Neural progenitor cell (in vitro differentiated cells): ENCODE measurements around the gene SCGB3A1. TPM values are rescaled to one million over a fixed set of nuclear protein-coding genes. Genes with fewer than 3 reads are reported as not detected.

Experiments used
- DNase-seq: peaks from one replicate; pipeline ENCODE4 v3.0.0-alpha.2; 2016; ENCODE audit warnings: low spot score
- H2AFZ ChIP-seq: fragments of 200-600 bp; sonication (generic); replicated peaks from 2 replicates; pipeline ENCODE4 v1.6.1; 2016; ENCODE audit warnings: antibody characterized with exemption
- H3F3A ChIP-seq: fragments of 200-600 bp; sonication (generic); 2 replicates; pipeline ENCODE4 v1.6.1; 2016; ENCODE audit warnings: antibody characterized with exemption, low read depth
- H3K27ac ChIP-seq: fragments of 200-600 bp; sonication (generic); 2 replicates; pipeline ENCODE4 v1.5.1; 2016; ENCODE audit warnings: mild to moderate bottlenecking
- H3K27me3 ChIP-seq: fragments of 200-600 bp; sonication (generic); 2 replicates; pipeline ENCODE4 v1.6.1; 2016; ENCODE audit warnings: mild to moderate bottlenecking, moderate library complexity
- H3K36me3 ChIP-seq: fragments of 200-600 bp; sonication (generic); 2 replicates; pipeline ENCODE4 v1.5.1; 2016
- H3K4me1 ChIP-seq: fragments of 200-600 bp; sonication (generic); 2 replicates; pipeline ENCODE4 v1.6.1; 2016; ENCODE audit warnings: mixed run types
- H3K4me2 ChIP-seq: fragments of 200-600 bp; sonication (generic); 2 replicates; pipeline ENCODE4 v1.6.1; 2016
- H3K4me3 ChIP-seq: fragments of 200-600 bp; sonication (generic); 2 replicates; pipeline ENCODE4 v1.5.1; 2016
- H3K79me2 ChIP-seq: fragments of 200-600 bp; sonication (generic); 2 replicates; pipeline ENCODE4 v1.6.1; 2016; ENCODE audit warnings: low read depth
- H3K9ac ChIP-seq: fragments of 200-600 bp; sonication (generic); 2 replicates; pipeline ENCODE4 v1.6.1; 2016
- H3K9me3 ChIP-seq: fragments of 200-600 bp; sonication (generic); 2 replicates; pipeline ENCODE4 v1.5.1; 2016; ENCODE audit warnings: low read depth
- H4K20me1 ChIP-seq: fragments of 200-600 bp; sonication (generic); 2 replicates; pipeline ENCODE4 v1.6.1; 2016; ENCODE audit warnings: low read depth
- H3K27ac Mint-ChIP-seq: 3 replicates; pipeline ENCODE4 v1.8.0; 2021; ENCODE audit warnings: mixed read lengths
- H3K27me3 Mint-ChIP-seq: 2 replicates; pipeline ENCODE4 v1.8.0; 2022; ENCODE audit warnings: low read depth, mild to moderate bottlenecking, inconsistent platforms, moderate library complexity, mixed read lengths; ENCODE audit not compliant: insufficient read depth
- H3K36me3 Mint-ChIP-seq: 3 replicates; pipeline ENCODE4 v1.8.0; 2021; ENCODE audit warnings: mixed read lengths
- H3K4me1 Mint-ChIP-seq: 3 replicates; pipeline ENCODE4 v1.8.0; 2021; ENCODE audit warnings: mixed read lengths
- H3K4me3 Mint-ChIP-seq: 3 replicates; pipeline ENCODE4 v1.8.0; 2021; ENCODE audit warnings: mild to moderate bottlenecking, moderate library complexity, mixed read lengths
- H3K9me3 Mint-ChIP-seq: 3 replicates; pipeline ENCODE4 v1.8.0; 2020; ENCODE audit warnings: mixed read lengths
- CTCF ChIP-seq: fragments of 200-600 bp; sonication (generic); IDR thresholded peaks from 2 replicates; pipeline ENCODE4 v1.5.1; 2017; ENCODE audit warnings: antibody characterized with exemption, mild to moderate bottlenecking
- EZH2 ChIP-seq: fragments of 200-600 bp; sonication (generic); IDR thresholded peaks from 2 replicates; pipeline ENCODE4 v1.6.1; 2017; ENCODE audit warnings: antibody characterized with exemption, mild to moderate bottlenecking, moderate library complexity
- EZH2phosphoT487 ChIP-seq: fragments of 200-600 bp; sonication (generic); IDR thresholded peaks from 2 replicates; pipeline ENCODE4 v1.6.1; 2017; ENCODE audit warnings: antibody characterized with exemption
- total RNA-seq: library from RNA; depleted of rRNA; stranded (reverse); fragments of >200 nt; gene quantifications from 2 replicates; pipeline ENCODE4 v1.2.3, GENCODE V29; 2015; ENCODE audit warnings: low replicate concordance

The SCGB3A1 gene
- total RNA-seq, 1 donor from 2014 or later, result not detected

GRCh38 chr5:180631549-180632383 lies 40.5 kb upstream of the SCGB3A1 start:
- H2AFZ ChIP-seq, result no peak overlapping the region
- H3K9me3 ChIP-seq, result no peaks in the 10 kb centered on the region
- H3F3A ChIP-seq, result no peaks in the 10 kb centered on the region
- no peaks in the 10 kb centered on the region for H3K4me1 ChIP-seq
- H3K4me1 Mint-ChIP-seq, result peaks cover 8% of the 10 kb centered on the region
- H4K20me1 ChIP-seq, result no peaks in the 10 kb centered on the region
- H3K79me2 ChIP-seq, result no peaks in the 10 kb centered on the region
- H3K27me3 ChIP-seq, result no peaks in the 10 kb centered on the region
- DNase-seq, result peak; percentile 33
- H3K27ac ChIP-seq, result no peak overlapping the region
- H3K4me2 ChIP-seq, result no peak overlapping the region
- H3K9ac ChIP-seq, result no peak overlapping the region
- H3K9me3 Mint-ChIP-seq, result no peaks in the 10 kb centered on the region
- H3K4me3 Mint-ChIP-seq, result no peak overlapping the region
- no peaks in the 10 kb centered on the region for H3K36me3 Mint-ChIP-seq
- no peaks in the 10 kb centered on the region for H3K36me3 ChIP-seq
- no peak overlapping the region for H3K4me3 ChIP-seq
- TF ChIP-seq CTCF (no peak), EZH2phosphoT487 (no peak)
- H3K27me3 Mint-ChIP-seq, result peaks cover 2% of the 10 kb centered on the region
- H3K27ac Mint-ChIP-seq, result peak overlapping the region; percentile 88

DNA sequence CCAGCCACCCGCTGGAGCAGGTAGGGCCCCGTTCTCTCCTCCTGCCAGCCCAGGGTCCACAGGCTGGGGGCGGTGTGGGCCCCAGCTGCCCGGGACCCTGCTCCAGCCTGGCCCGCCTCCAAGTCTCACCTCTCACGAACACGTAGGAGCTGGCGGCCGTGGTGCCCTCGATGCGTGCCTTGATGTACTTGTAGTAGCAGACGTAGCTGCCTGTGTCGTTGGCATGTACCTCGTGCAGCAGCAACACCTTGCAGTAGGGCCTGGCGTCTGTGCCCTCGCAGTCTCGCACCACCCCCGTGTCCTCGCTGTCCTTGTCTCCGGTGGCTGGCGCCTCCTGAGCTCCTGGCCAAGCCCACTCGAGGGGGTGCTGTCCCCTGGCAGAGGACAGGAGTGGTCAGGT lies 39.1 kb upstream of the SCGB3A1 start:
- TF ChIP-seq EZH2phosphoT487 (no peak), CTCF (no peak), EZH2 (no peak)
- no peaks in the 10 kb centered on the region for H3K9me3 Mint-ChIP-seq
- peaks cover 2% of the 10 kb centered on the region for H3K27me3 Mint-ChIP-seq
- Histone ChIP-seq H3K4me2 (no peak overlapping the region), H3K27me3 (no peaks in the 10 kb centered on the region), H3K9me3 (no peaks in the 10 kb centered on the region), H3K36me3 (no peaks in the 10 kb centered on the region), H3K27ac (no peak overlapping the region), H4K20me1 (no peaks in the 10 kb centered on the region), H3K4me3 (no peak overlapping the region), H3F3A (no peaks in the 10 kb centered on the region), H3K79me2 (no peaks in the 10 kb centered on the region), H3K9ac (no peak overlapping the region), H3K4me1 (no peaks in the 10 kb centered on the region), H2AFZ (no peak overlapping the region)
- no peaks in the 10 kb centered on the region for H3K36me3 Mint-ChIP-seq
- H3K4me3 Mint-ChIP-seq, result no peak overlapping the region
- no peak for DNase-seq
- H3K4me1 Mint-ChIP-seq, result peaks cover 8% of the 10 kb centered on the region
- H3K27ac Mint-ChIP-seq, result no peak overlapping the region

- no peaks in the 10 kb centered on the region for H3F3A ChIP-seq
- no peaks in the 10 kb centered on the region for H4K20me1 ChIP-seq
- H2AFZ ChIP-seq, result no peak overlapping the region
- TF ChIP-seq EZH2 (no peak), CTCF (no peak), EZH2phosphoT487 (no peak)
- H3K27ac ChIP-seq, result no peak overlapping the region
- H3K4me3 Mint-ChIP-seq, result no peak overlapping the region
- H3K36me3 ChIP-seq, result no peaks in the 10 kb centered on the region
- no peaks in the 10 kb centered on the region for H3K79me2 ChIP-seq
- no peak overlapping the region for H3K4me3 ChIP-seq
- H3K4me1 ChIP-seq, result no peaks in the 10 kb centered on the region
- no peak overlapping the region for H3K4me2 ChIP-seq
- H3K27ac Mint-ChIP-seq, result no peak overlapping the region
- no peaks in the 10 kb centered on the region for H3K36me3 Mint-ChIP-seq
- peaks cover 2% of the 10 kb centered on the region for H3K27me3 Mint-ChIP-seq
- no peaks in the 10 kb centered on the region for H3K9me3 Mint-ChIP-seq
- H3K9ac ChIP-seq, result no peak overlapping the region
- no peaks in the 10 kb centered on the region for H3K9me3 ChIP-seq
- peaks cover 8% of the 10 kb centered on the region for H3K4me1 Mint-ChIP-seq
- DNase-seq, result no peak
- no peaks in the 10 kb centered on the region for H3K27me3 ChIP-seq
These were observed 38.6 kb upstream of the SCGB3A1 start for GRCh38 chr5:180629831-180630382.
